Measurements from ENCODE around the gene SLC5A11.

SLC5A11 gene

DNA sequence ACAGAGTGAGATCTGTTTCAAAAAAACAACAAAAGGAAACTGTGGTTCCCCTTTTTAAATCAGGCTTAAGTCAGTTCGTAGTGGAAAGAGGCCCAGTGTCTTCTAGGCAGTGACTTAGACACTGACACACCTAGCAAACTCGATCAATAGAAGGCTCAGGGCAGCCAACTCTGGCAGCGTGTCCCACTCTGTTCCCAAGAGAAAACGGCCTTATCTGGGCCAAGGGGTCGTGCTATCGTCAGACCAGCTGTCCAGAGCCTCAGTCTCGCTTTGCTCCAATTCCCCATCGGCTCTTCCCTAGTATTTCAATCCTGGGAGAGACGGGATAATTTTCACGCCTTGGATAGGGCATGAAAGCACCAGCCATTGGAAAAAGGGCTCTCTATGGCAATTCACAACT is 72.9 kb downstream of the SLC5A11 start:
- no peak for DNase-seq (ENCODE audit: low spot score)

- no peak for DNase-seq (ENCODE audit: low spot score)
Observed at GRCh38 chr16:24919536-24919935, 73.8 kb downstream of the SLC5A11 start.

GRCh38 chr16:24920568-24920967 is 74.8 kb downstream of the SLC5A11 start:
- DNase-seq (ENCODE audit: low spot score) = no peak

DNA sequence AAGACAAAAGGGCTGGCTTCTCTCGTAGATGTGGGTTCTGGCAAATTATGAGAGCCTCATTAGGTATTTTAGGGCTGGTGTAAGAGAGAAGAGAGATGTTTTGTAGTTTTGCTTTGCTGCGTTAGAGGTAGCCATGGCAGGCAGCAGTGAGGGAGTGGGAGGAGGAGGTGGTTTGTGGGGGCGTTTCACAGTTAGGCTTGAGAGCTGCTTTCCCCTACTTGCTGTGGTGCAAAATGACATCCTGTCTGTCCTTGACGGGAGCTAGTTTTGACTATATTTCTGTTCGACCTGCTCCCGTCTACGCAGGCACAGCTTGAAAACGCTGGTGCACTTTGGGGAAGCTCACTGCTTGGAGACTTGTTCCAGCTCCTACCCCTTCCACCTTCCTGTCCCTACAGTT is 75.5 kb downstream of the SLC5A11 start:
- DNase-seq (ENCODE audit: low spot score) = no peak

DNA sequence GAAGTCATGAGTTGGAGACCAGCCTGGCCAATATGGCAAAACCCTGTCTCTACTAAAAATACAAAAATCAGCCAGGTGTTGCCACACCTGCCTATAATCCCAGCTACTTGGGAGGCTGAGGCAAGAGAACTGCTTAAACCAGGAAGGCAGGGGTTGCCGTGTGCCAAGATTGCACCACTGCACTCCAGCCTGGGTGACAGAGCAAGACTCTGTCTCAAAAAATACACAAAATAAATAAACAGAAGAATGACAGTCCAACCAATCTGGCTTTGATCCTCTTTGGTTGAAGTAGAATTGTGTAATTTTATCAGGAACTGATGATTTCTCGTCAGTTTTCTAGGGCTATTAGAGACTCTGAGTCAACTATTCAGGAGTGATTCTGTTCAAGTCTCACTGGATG is 79.4 kb downstream of the SLC5A11 start:
- no peak for DNase-seq (ENCODE audit: low spot score)

GRCh38 chr16:24929409-24929808 is 83.6 kb downstream of the SLC5A11 start:
- no peak for DNase-seq (ENCODE audit: low spot score)

- no peak for DNase-seq (ENCODE audit: low spot score)
Observed at GRCh38 chr16:24930440-24930839, 84.7 kb downstream of the SLC5A11 start.

- no peak for DNase-seq (ENCODE audit: low spot score)
Observed at GRCh38 chr16:24931091-24931490, 85.3 kb downstream of the SLC5A11 start.

DNA sequence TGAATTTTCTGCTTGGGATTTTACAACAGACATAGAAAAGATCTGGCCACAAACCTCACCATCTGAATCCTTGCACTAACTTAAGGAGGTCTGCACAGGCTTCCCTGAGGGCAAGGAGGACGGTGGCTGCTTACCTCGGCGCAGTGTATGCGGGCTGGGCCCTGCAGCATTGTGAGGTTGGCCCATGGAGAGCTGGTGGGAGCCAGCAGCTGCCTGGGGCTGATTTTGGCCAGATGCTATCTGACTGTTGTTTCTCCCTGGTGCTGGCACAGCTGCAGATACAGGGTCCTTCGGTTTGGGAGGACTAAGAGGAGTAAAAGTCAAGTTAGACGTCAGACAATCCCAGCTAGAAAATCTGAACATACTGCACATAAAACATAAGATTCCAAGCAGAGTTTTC is 89.6 kb downstream of the SLC5A11 start:
- DNase-seq (ENCODE audit: low spot score) = no peak

DNA sequence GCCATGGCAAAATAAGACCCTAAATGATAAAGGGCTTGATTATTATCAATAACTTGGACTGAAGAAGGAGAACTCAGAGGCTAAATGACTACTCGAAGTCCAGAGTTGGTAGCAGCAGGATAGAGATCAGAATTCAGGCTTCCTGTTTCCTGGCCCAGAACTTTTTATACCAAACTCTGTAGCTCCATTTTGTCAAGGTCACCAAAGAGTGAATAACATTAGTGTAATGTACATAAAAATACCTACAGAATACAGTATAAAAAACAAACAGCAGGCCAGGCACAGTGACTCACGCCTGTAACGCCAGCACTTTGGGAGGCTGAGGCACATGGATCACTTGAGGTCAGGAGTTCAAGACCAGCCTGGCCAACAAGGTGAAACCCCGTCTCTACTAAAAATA is 90.4 kb downstream of the SLC5A11 start:
- DNase-seq (ENCODE audit: low spot score) = no peak

- DNase-seq (ENCODE audit: low spot score) = no peak
Observed at GRCh38 chr16:24939224-24939623, 93.5 kb downstream of the SLC5A11 start.

DNA sequence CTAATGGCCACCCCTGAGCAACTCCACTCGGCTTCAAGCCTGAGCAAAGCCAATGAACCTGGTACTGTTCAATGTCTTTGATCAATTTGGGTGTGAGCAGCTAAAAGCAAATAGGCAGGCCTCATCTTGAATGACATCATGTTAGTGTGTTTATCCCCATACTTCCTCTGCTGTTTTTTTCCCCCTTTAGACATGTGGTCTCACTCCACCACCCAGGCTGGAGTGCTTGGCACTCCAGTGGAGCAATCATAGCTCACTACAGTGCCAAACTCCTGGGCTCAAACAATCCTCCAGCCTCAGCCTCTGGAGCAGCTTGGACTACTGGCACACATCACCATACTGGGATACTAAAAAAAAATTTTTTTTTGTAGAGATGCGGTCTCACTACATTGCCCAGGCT is 94.0 kb downstream of the SLC5A11 start:
- DNase-seq (ENCODE audit: low spot score) = no peak

DNA sequence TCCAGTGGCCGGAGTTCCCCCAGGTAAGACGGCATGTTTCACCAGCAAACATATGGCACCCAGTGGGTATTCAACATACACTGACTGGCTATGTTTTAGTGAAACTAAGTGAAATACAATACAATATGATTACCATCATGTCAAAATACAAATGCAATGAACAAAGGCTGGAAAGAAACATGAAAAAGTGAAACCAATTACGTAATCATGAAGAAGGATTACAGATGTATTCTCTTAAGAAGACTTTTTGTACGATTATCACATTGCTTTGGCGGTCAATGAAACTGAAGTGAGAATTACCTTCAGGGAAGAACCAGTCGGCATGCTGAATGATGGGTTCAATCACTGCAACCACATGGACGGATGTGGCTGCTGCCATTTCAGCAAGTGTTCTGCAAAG is 97.7 kb downstream of the SLC5A11 start:
- DNase-seq (ENCODE audit: low spot score) = no peak

- no peak for DNase-seq (ENCODE audit: low spot score)
Observed at GRCh38 chr16:24944206-24944605, 98.4 kb downstream of the SLC5A11 start.

DNA sequence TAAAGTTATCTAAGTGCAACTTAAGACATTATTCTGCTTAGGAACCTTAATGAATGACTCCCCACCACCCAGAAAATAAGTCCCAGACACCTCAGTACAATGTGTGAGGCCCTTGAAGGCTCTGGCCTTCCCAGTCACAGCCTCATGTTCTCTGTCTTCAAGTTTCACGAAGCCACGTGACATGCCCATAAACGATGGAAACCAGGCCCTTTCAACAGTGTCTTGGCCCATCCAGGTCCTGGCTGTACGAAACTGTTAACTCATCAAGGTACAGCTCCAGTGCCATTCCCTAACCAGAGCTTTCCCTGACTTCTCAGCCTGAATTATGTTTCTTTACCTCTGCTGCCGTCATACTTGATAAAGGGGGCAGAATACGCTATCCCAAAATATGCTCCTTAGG is 100.4 kb downstream of the SLC5A11 start:
- no peak for DNase-seq (ENCODE audit: low spot score)

DNA sequence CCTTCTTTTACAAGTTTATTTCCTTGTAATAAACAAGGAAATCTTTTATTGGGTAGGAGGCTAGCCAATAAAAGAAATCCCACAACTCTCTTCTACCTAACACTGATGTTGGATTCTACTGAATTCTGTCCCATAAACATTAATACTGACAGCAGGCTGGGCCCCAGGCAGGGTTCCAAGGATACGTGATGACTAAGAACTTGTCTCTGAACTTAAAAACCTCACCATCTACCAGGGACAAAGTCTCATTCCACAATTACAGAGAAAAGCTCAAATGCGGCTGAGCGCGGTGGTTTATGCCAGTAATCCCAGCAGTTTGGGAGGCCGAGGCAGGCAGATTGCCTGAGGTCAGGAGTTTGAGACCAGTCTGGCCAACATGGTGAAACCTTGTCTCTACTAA is 104.5 kb downstream of the SLC5A11 start:
- DNase-seq (ENCODE audit: low spot score) = no peak

DNA sequence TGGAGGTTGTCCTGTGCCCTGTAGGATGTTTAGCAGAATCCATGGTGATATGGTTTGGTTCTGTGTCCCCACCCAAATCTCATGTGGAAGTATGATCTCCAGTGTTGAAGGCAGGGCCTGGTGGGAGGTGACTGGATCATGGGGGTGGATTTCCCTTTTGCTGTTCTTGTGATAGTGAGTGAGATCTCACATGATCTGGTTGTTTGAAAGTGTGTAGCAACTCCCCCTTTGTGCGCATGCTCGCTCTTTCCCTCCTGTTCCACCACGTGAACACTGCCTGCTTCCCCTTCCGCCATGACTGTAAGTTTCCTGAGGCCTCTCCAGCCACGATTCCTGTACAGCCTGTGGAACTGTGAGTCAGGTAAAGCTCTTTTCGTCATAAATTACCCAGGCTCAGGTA is 107.5 kb downstream of the SLC5A11 start:
- DNase-seq (ENCODE audit: low spot score) = no peak

GRCh38 chr16:24953721-24954120 is 108.0 kb downstream of the SLC5A11 start:
- DNase-seq (ENCODE audit: low spot score) = no peak

DNA sequence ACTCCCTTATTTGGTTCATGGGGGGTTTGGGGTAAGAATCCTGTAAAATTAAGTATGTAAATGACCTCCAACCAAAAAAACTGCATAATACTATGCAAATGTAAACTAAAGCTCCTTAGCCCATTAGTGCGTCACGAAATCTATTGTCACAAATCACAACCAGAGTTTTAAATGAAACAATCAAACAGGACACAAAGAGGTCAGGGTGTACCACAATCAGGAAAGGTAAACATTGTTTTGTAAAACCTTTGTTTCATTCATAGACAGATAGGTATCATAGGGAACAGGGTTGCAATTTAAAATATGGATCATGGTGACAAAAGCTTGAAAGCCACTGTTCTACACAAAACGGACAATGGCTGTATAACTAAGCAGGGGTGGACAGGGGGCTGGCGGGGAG is 108.4 kb downstream of the SLC5A11 start:
- DNase-seq (ENCODE audit: low spot score) = no peak

GRCh38 chr16:24955975-24956731 is 110.4 kb downstream of the SLC5A11 start:
- no peak for DNase-seq (ENCODE audit: low spot score)

DNA sequence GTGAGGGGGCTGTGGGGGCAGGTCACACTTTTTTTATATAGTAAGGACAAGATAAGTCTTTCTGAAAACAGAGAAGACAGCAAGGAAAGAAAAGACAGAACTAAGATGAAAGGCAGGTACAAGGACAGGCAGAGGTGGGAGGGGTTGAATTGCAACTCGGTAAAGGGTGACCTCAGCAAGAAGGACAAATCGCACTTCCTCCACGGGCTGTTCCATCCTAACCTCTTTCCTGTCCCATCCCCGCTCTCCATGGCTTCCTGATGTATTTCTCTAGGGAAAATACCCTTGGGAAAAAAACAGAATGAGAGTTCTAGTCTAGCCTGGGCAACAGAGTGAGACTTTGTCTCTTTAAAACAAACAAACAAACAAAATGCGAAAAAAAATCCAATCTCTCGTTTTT is 112.1 kb downstream of the SLC5A11 start:
- DNase-seq (ENCODE audit: low spot score) = no peak

Data from left forelimb (tissue), 1 donor.